ENCODE data around the gene CCL26. TPM values are rescaled to one million over a fixed set of nuclear protein-coding genes. Genes with fewer than 3 reads are reported as not detected.

Gene CCL26
- total and polyA plus RNA-seq, 2 of the 13 experiments (the other 11 are each of a cell fraction or from before 2014, with no cell fraction given) = 0.16 TPM; not detected in 1

DNA sequence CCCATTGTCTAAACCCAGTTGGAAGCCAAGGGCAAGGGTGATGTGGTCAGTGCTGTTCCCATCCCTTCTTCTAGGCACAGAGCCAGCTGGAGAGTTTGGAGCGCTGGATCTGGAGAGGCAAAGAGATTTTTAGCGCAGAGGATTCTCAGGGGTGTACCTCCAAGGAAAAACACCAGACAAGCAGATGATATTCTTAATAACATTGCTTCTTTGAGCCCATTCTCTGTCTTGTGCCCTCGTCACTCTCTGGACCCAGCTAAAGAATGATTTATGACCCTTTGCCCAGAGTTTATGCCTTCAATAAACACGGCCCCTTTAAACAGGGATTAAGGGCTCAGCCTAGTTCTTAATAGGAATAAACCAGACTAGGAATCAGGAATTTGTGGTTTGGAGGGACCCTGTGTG lies 28.6 kb downstream of the CCL26 start:
- DNase-seq (ENCODE audit: low spot score) (no peak), FAIRE-seq (no peak), ATAC-seq (no peak)
- in situ Hi-C loops (cut with HindIII; ENCODE audit: extremely low pct_ligation_motif_present, low pct_unique_long_range_greater_than_20kb) (no loop called here), intact Hi-C loops (cut with micrococcal nuclease; ENCODE audit: unreplicated experiment) (no loop called here)
- H4K20me1 ChIP-seq (ENCODE audit: insufficient read depth, low read length) = no peaks in the 10 kb centered on the region
- no peaks in the 10 kb centered on the region for H3K79me2 ChIP-seq (ENCODE audit: insufficient read depth, low read length)
- H3K36me3 ChIP-seq (replicated peaks in 1 of 2; ENCODE audit: control insufficient read depth in 1 of 2, insufficient read depth in 2 of 2, low read length in 2 of 2) = no peaks in the 10 kb centered on the region
- H3K27me3 ChIP-seq (ENCODE audit: control insufficient read depth in 1 of 2, insufficient read depth in 2 of 2, low read length in 2 of 2) = no peaks in the 10 kb centered on the region; a peak in 1 of 5 replicates
- H3K27ac ChIP-seq (ENCODE audit: extremely low read length, insufficient read depth, low read length) = no peak overlapping the region
- BruUV-seq (replicated peaks) = no TSS peak
- POLR2A ChIA-PET = no interaction called here
- CTCF ChIA-PET (ENCODE audit: low intra/inter-chr PET ratio, low total read pairs) = no interaction called here
- whole genome bisulfite sequencing (ENCODE audit: low lambda C conversion rate) = 24% methylated on average over 4 of the region's 4 CpGs
- H3K9me3 ChIP-seq (ENCODE audit: low read length) = no peaks in the 10 kb centered on the region
- H3K4me2 ChIP-seq (ENCODE audit: low read depth, low read length) = no peak overlapping the region
- no peak for TF ChIP-seq DPF2 (CRISPR knock-in tag; IDR thresholded peaks at IDR 0.05; ENCODE audit: borderline replicate concordance, low read depth)
- no peak for TF ChIP-seq RFX3 (CRISPR knock-in tag; IDR thresholded peaks at IDR 0.05)
- TF ChIP-seq MIER3 (CRISPR knock-in tag; IDR thresholded peaks at IDR 0.05; ENCODE audit: borderline replicate concordance) = no peak
- TF ChIP-seq, protein P1, sequence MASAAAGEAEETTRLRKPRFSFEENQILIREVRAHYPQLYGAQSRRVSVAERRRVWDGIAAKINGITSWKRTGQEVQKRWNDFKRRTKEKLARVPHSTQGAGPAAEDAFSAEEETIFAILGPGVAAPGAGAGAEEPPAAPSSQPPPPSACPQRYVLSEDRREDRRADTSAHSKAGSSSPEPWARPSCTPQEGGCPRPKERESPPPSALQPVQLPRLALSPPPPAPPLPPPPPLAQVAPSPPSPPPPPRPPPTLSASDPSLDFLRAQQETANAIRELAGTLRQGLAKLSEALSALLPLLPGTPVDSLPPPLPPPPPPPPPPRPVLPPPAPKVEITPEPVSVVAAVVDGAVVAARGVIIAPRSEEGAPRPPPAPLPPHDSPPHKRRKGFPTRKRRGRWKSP (CRISPR knock-in tag; IDR thresholded peaks at IDR 0.05) = no peak
- TF ChIP-seq, protein P2, sequence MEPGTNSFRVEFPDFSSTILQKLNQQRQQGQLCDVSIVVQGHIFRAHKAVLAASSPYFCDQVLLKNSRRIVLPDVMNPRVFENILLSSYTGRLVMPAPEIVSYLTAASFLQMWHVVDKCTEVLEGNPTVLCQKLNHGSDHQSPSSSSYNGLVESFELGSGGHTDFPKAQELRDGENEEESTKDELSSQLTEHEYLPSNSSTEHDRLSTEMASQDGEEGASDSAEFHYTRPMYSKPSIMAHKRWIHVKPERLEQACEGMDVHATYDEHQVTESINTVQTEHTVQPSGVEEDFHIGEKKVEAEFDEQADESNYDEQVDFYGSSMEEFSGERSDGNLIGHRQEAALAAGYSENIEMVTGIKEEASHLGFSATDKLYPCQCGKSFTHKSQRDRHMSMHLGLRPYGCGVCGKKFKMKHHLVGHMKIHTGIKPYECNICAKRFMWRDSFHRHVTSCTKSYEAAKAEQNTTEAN (CRISPR knock-in tag; conservative IDR thresholded peaks at IDR 0.05) = no peak
- TF ChIP-seq RFX1 (IDR thresholded peaks at IDR 0.05) = no peak
- TF ChIP-seq, protein P3, sequence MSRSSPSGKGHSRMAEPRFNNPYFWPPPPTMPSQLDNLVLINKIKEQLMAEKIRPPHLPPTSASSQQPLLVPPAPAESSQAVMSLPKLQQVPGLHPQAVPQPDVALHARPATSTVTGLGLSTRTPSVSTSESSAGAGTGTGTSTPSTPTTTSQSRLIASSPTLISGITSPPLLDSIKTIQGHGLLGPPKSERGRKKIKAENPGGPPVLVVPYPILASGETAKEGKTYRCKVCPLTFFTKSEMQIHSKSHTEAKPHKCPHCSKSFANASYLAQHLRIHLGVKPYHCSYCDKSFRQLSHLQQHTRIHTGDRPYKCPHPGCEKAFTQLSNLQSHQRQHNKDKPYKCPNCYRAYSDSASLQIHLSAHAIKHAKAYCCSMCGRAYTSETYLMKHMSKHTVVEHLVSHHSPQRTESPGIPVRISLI (CRISPR knock-in tag; IDR thresholded peaks at IDR 0.05; ENCODE audit: borderline replicate concordance) = no peak
- TF ChIP-seq, protein P4, sequence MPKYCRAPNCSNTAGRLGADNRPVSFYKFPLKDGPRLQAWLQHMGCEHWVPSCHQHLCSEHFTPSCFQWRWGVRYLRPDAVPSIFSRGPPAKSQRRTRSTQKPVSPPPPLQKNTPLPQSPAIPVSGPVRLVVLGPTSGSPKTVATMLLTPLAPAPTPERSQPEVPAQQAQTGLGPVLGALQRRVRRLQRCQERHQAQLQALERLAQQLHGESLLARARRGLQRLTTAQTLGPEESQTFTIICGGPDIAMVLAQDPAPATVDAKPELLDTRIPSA (CRISPR knock-in tag; IDR thresholded peaks at IDR 0.05; ENCODE audit: borderline replicate concordance) = no peak
- no peak for TF ChIP-seq PRMT3 (CRISPR knock-in tag; IDR thresholded peaks at IDR 0.05; ENCODE audit: borderline replicate concordance, low read depth)
- TF ChIP-seq ARNT2 (CRISPR knock-in tag; IDR thresholded peaks at IDR 0.05; ENCODE audit: low read depth) = no peak
- no peak for TF ChIP-seq PHF8 (CRISPR knock-in tag; IDR thresholded peaks at IDR 0.05)
- TF ChIP-seq, protein P5, sequence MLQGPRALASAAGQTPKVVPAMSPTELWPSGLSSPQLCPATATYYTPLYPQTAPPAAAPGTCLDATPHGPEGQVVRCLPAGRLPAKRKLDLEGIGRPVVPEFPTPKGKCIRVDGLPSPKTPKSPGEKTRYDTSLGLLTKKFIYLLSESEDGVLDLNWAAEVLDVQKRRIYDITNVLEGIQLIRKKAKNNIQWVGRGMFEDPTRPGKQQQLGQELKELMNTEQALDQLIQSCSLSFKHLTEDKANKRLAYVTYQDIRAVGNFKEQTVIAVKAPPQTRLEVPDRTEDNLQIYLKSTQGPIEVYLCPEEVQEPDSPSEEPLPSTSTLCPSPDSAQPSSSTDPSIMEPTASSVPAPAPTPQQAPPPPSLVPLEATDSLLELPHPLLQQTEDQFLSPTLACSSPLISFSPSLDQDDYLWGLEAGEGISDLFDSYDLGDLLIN (CRISPR knock-in tag; IDR thresholded peaks at IDR 0.05; ENCODE audit: borderline replicate concordance) = no peak
- TF ChIP-seq, protein P6, sequence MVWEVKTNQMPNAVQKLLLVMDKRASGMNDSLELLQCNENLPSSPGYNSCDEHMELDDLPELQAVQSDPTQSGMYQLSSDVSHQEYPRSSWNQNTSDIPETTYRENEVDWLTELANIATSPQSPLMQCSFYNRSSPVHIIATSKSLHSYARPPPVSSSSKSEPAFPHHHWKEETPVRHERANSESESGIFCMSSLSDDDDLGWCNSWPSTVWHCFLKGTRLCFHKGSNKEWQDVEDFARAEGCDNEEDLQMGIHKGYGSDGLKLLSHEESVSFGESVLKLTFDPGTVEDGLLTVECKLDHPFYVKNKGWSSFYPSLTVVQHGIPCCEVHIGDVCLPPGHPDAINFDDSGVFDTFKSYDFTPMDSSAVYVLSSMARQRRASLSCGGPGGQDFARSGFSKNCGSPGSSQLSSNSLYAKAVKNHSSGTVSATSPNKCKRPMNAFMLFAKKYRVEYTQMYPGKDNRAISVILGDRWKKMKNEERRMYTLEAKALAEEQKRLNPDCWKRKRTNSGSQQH (CRISPR knock-in tag; IDR thresholded peaks at IDR 0.05; ENCODE audit: low read depth) = no peak
- no peak overlapping the region for H3K4me3 ChIP-seq (replicated peaks in 1 of 3; ENCODE audit: insufficient read depth in 1 of 3, low read depth in 2 of 3, low read length in 3 of 3)
- H3K9ac ChIP-seq (ENCODE audit: insufficient read depth, low read depth, low read length) = no peak overlapping the region
- H2AFZ ChIP-seq (ENCODE audit: low read length) = no peak overlapping the region
- H3K4me1 ChIP-seq (ENCODE audit: insufficient read depth, low read length) = peaks cover 32% of the 10 kb centered on the region

Data from HepG2 (cell line).